Stomach (tissue), 9 donors: ENCODE data around the gene NVL. TPM values are rescaled to one million over a fixed set of nuclear protein-coding genes. Genes with fewer than 3 reads are reported as not detected.

Experiments
- DNase-seq, 2 donors: peaks; one replicate each; pipeline versions ENCODE4 v3.0.0 to v3.0.0-alpha.2; 2013 to 2019
- H3K27ac ChIP-seq, 5 donors: fragments of 200-600 bp in 4 of 5; sonication (generic) in 4 of 5; one replicate each; pipeline ENCODE4 v1.5.1; 2013 to 2019; ENCODE audit warnings: mild to moderate bottlenecking in 1 of 5, moderate library complexity in 1 of 5
- H3K27me3 ChIP-seq, 3 donors: fragments of 200-600 bp; sonication (generic); one replicate each; pipeline ENCODE4 v1.5.1; 2017 to 2019; ENCODE audit warnings: mixed run types in 1 of 3
- H3K36me3 ChIP-seq, 4 donors: fragments of 200-600 bp; sonication (generic); 1 replicate in 3 of 4; 2 replicates in 1 of 4; pipeline ENCODE4 v1.5.1; 2016 to 2019
- H3K4me1 ChIP-seq, 4 donors: fragments of 200-600 bp; sonication (generic); one replicate each; pipeline ENCODE4 v1.5.1; 2016 to 2019
- H3K4me3 ChIP-seq, 4 donors: fragments of 200-600 bp; sonication (generic) in 3 of 4; one replicate each; pipeline ENCODE4 v1.5.1; 2016 to 2019; ENCODE audit warnings: mild to moderate bottlenecking in 1 of 4
- H3K9me3 ChIP-seq, 4 donors: fragments of 200-600 bp; sonication (generic); one replicate each; pipeline ENCODE4 v1.5.1; 2016 to 2019
- CTCF ChIP-seq, 7 experiments: fragments of 450-650 bp in 4 of 7; fragments of 200-600 bp in 3 of 7; sonication (generic) in 3 of 7; IDR thresholded peaks; one replicate each; pipeline ENCODE4 v1.5.1; 2016 to 2019; ENCODE audit warnings: antibody characterized with exemption in 7 of 7, control low read depth in 2 of 7, mild to moderate bottlenecking in 1 of 7
- EP300 ChIP-seq: sonication (generic); formaldehyde crosslinking; IDR thresholded peaks from one replicate; pipeline ENCODE4 v1.6.1; 2017; ENCODE audit warnings: antibody characterized with exemption
- POLR2A ChIP-seq, 4 donors: fragments of 450-650 bp; IDR thresholded peaks; one replicate each; pipeline ENCODE4 v1.6.1; 2016; ENCODE audit warnings: antibody characterized with exemption in 4 of 4, control low read depth in 2 of 4, mild to moderate bottlenecking in 1 of 4, moderate library complexity in 1 of 4
- POLR2AphosphoS5 ChIP-seq, 3 donors: sonication (generic); formaldehyde crosslinking; IDR thresholded peaks; one replicate each; pipeline ENCODE4 v1.6.1; 2016; ENCODE audit warnings: antibody characterized with exemption in 3 of 3
- WGBS, 5 donors: extraction: QIAGEN DNeasy Blood & Tissue Kit in 3 of 5; methylation state at CpG; one replicate each; pipeline versions ENCODE4 v1.1.5 to v1.1.7; 2013 to 2018; 5-methylcytosine and 5-hydroxymethylcytosine counted together
- intact Hi-C: fragments of 100-400 bp; cut with DNase I; formaldehyde crosslinking; loops from one replicate; pipeline ENCODE4 v1.15.1; 2023; ENCODE audit warnings: low total_unique reads
- polyA plus RNA-seq, 3 donors: library from polyadenylated mRNA; stranded (reverse); fragments of 200-250 nt; gene quantifications; one replicate each; pipeline ENCODE4 v1.2.3, GENCODE V29; 2013
- total RNA-seq, 5 donors: library from RNA; depleted of rRNA; stranded (reverse); fragments of >200 nt; gene quantifications; one replicate each; pipeline versions ENCODE4 v1.1.0 to v1.2.3, GENCODE V29; 2014 to 2016
- donor health status: healthy with polysubstance abuse.
- donor health status: Bipolar disorder and iron deficiency.
- donor health status: healthy.

The NVL gene
- total and polyA plus RNA-seq, 8 donors = 17.4 to 50.9 (median 33.2) TPM

GRCh38 chr1:224192082-224192788 lies 137.7 kb downstream of the NVL start:
- H3K9me3 ChIP-seq = no peaks in the 10 kb centered on the region
- H3K4me1 ChIP-seq = peaks cover 0 to 37% (median 16%) of the 10 kb centered on the region in 4 donors
- no peaks in the 10 kb centered on the region for H3K27me3 ChIP-seq
- intact Hi-C loops = no loop called here
- TF ChIP-seq EP300 (no peak), CTCF (IDR thresholded peaks at IDR 0.05) (no peak), POLR2AphosphoS5 (IDR thresholded peaks at IDR 0.05) (no peak), POLR2A (IDR thresholded peaks at IDR 0.05) (no peak)
- H3K27ac ChIP-seq = no peak overlapping the region
- H3K36me3 ChIP-seq = peaks cover 12 to 52% (median 51%) of the 10 kb centered on the region in 4 donors
- WGBS, 5 donors = 65 to 71% (median 71%) methylated on average over 5 of the region's 5 CpGs
- H3K4me3 ChIP-seq = no peak overlapping the region
- no peak for DNase-seq

- Histone ChIP-seq H3K9me3 (no peaks in the 10 kb centered on the region), H3K36me3 (peaks cover 12 to 51% (median 46%) of the 10 kb centered on the region in 4 donors), H3K4me3 (no peak overlapping the region), H3K4me1 (peaks cover 18 to 45% (median 24%) of the 10 kb centered on the region in 4 donors), H3K27me3 (no peaks in the 10 kb centered on the region), H3K27ac (no peak overlapping the region)
- intact Hi-C loops = no loop called here
- 92 to 98% (median 95%) methylated on average over 7 of the region's 7 CpGs for whole genome bisulfite sequencing, 5 donors
- no peak for DNase-seq
- no peak for TF ChIP-seq POLR2A (IDR thresholded peaks at IDR 0.05)
- TF ChIP-seq POLR2AphosphoS5 (IDR thresholded peaks at IDR 0.05) = no peak
- no peak for TF ChIP-seq CTCF (IDR thresholded peaks at IDR 0.05)
- TF ChIP-seq EP300 = no peak
Observed at GRCh38 chr1:224189561-224189960, 140.4 kb downstream of the NVL start.

GRCh38 chr1:224188286-224188685 lies 141.7 kb downstream of the NVL start:
- intact Hi-C loops = no loop called here
- 86 to 91% (median 91%) methylated on average over 2 of the region's 2 CpGs for WGBS, 5 donors

GRCh38 chr1:224185208-224185607 lies 144.8 kb downstream of the NVL start:
- H3K9me3 ChIP-seq = no peaks in the 10 kb centered on the region
- no peak for TF ChIP-seq CTCF (IDR thresholded peaks at IDR 0.05)
- TF ChIP-seq POLR2AphosphoS5 (IDR thresholded peaks at IDR 0.05) = no peak
- no peak for TF ChIP-seq EP300
- TF ChIP-seq POLR2A (IDR thresholded peaks at IDR 0.05) = no peak
- WGBS, 5 donors = 87 to 96% (median 91%) methylated on average over 8 of the region's 8 CpGs
- H3K27ac ChIP-seq = no peak overlapping the region
- H3K36me3 ChIP-seq = peaks cover 0 to 8% (median 5%) of the 10 kb centered on the region in 4 donors
- intact Hi-C loops = no loop called here
- peak overlapping the region in 2 of 4 donors; percentile 68 to 85 for H3K4me3 ChIP-seq
- H3K4me1 ChIP-seq = peaks cover 31 to 66% (median 43%) of the 10 kb centered on the region in 4 donors
- no peaks in the 10 kb centered on the region for H3K27me3 ChIP-seq
- DNase-seq = no peak

More at GRCh38 chr1:224188286-224188685, 141.7 kb downstream of the NVL start:
- H3K9me3 ChIP-seq = no peaks in the 10 kb centered on the region
- TF ChIP-seq CTCF (IDR thresholded peaks at IDR 0.05) (no peak), EP300 (no peak), POLR2AphosphoS5 (IDR thresholded peaks at IDR 0.05) (no peak), POLR2A (IDR thresholded peaks at IDR 0.05) (no peak)
- peaks cover 12 to 39% (median 35%) of the 10 kb centered on the region in 4 donors for H3K36me3 ChIP-seq
- peaks cover 26 to 54% (median 32%) of the 10 kb centered on the region in 4 donors for H3K4me1 ChIP-seq
- no peaks in the 10 kb centered on the region for H3K27me3 ChIP-seq
- H3K4me3 ChIP-seq = no peak overlapping the region
- H3K27ac ChIP-seq = no peak overlapping the region
- no peak for DNase-seq
